GM19099 (cell line): ENCODE results near the gene LHX8.

Source experiments
- POLR2A ChIP-seq: IDR thresholded peaks from 3 replicates; pipeline ENCODE4 v1.6.1; 2011; ENCODE audit warnings: low read depth; ENCODE audit not compliant: insufficient read length; ENCODE audit errors: extremely low read depth

LHX8 gene

GRCh38 chr1:75133750-75134646 lies at the start of gene LHX8:
LHX8 (plus strand) TSS chr1:75134388; CDS start chr1:75136615, 2,227 bp downstream.
- no peak for TF ChIP-seq POLR2A

GRCh38 chr1:75085931-75086330 lies 48.3 kb upstream of the LHX8 start:
- TF ChIP-seq POLR2A, result no peak

DNA sequence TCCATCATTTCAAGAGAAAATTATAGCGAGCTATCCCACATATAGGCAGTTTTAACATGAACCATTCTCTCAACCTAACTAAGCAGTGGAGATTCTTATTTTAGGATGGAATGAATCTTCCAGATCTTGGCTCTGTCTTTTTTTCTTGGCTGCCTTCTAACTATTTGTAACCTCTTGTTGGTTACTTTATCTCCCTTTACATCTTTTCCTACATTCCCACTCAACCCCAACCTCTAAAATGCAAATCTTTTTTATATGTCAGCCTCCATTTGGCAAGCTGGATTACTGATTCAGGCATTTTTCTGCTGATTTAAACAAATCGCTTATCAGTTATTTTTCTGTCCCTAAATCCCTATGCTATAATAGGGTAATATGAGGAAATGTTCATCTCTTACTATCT lies 46.9 kb upstream of the LHX8 start:
- no peak for TF ChIP-seq POLR2A

GRCh38 chr1:75092141-75092540 lies 42.0 kb upstream of the LHX8 start:
- no peak for TF ChIP-seq POLR2A

DNA sequence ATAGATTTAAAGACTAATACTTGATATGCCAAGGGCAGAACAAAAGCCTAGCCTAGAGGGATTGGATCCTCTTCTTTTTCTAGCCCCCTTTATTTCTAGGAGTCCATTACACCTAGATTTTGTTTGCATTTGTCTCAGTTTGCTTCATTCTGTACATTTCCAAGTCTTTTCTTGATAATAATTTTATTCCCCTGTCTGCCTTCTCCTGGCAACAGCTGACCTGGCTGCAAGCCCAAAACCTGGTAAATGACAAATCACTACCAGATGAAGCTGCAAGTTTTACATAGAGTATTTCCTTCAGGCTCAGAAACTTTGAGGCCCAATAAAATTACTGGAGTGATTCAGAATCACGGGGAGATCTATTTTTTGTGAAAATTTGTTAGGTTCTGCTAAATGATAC lies 36.5 kb upstream of the LHX8 start:
- TF ChIP-seq POLR2A, result no peak

DNA sequence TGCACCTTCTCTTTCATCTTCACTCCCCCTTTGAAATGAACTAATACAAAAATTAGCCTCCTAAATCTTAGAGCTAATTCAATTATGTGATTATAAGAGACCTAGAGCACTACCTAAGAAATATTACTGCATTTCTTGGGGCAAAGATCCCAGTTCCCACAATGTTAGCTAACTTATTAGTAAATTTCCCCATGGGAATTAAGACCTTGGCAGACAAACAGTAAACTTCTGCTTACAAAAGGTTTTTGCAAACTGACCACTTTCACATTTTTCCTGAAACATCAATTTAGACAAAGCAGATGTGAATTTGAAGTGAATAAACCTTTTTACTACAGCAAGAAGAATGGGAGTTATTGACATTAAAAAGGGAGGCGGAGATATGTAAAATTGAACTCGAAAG lies 34.6 kb upstream of the LHX8 start:
- no peak for TF ChIP-seq POLR2A

- TF ChIP-seq POLR2A, result no peak
These were observed 33.6 kb upstream of the LHX8 start for GRCh38 chr1:75100481-75101092.

DNA sequence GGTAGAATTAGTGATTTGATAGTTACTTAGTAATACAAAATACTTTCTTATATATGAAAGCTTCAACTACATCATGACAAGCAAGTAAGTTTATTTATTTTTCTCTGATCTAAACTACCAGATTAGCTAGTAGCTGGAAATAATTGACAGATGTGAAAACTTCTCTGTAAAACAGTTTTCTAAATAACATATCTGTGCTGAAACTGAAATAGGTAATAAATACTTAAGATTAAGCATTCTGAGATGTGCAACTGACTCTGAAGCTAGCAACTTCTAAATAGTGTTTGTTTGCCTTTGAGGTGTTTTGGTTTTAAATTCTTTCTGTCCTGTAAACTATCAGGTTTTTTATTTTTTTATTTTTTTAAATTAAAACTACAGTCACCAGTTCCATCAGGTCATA lies 18.5 kb upstream of the LHX8 start:
- no peak for TF ChIP-seq POLR2A

DNA sequence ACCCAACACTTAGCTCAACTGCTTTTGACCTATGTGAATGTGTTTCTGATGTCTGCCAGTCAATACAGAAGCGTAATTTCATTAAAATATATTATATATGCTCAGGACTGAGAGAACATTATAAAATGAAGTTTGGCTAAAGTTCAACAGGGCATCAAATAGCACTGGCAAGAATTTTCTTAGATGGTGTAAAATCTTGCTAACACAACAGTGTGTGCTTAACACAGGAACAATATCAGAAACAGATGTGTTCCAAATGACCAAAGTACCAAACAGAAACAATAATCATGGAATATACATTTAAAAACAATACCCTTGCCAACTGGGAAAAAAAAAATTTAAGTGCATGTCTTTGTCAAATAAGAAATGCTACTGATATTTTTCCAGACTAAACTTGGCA lies 10.4 kb upstream of the LHX8 start:
- no peak for TF ChIP-seq POLR2A

DNA sequence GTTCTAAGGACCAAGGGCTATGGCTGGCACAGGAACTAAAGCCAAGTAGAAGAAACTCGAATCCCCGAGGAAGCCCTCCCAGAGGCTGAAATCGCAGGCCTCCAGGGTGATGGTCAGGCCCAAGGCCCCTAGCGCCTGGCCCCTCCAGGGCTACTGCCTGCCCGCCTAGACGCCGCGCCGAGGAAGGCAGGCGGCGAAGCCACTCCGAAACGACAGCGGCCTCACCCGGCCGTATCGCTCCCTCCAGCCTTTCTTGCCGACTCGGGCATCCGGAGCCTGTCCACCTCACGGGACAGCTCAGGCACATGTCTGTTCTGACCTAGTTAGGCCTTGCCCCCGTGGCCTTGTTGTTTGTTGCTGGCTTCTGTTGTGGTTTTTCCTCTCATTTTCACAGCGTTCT lies 9.7 kb upstream of the LHX8 start:
- TF ChIP-seq POLR2A, result no peak

- no peak for TF ChIP-seq POLR2A
These were observed 8.9 kb upstream of the LHX8 start for GRCh38 chr1:75125161-75125726.

GRCh38 chr1:75126611-75127101 lies 7.5 kb upstream of the LHX8 start:
- no peak for TF ChIP-seq POLR2A

- no peak for TF ChIP-seq POLR2A
These were observed 6.1 kb upstream of the LHX8 start for GRCh38 chr1:75127916-75128717.

GRCh38 chr1:75129660-75129982 lies 4.6 kb upstream of the LHX8 start:
- TF ChIP-seq POLR2A, result no peak

- no peak for TF ChIP-seq POLR2A
These were observed 4.0 kb upstream of the LHX8 start for GRCh38 chr1:75129983-75130789.
